Peyer's patch (tissue), 4 donors: Measurements from ENCODE around the gene DNAJC19. TPM values are rescaled to one million over a fixed set of nuclear protein-coding genes. Genes with fewer than 3 reads are reported as not detected.
"Not testable (repeated sequence)": the region's sequence is repeated elsewhere in the genome, so short reads cannot be mapped to it uniquely, and the experiment has no call there.

Experiments used
- DNase-seq, 3 donors: peaks; one replicate each; pipeline ENCODE4 v3.0.0-alpha.2; 2017 to 2019
- H3K27ac ChIP-seq, 4 donors: fragments of 200-600 bp; sonication (generic); one replicate each; pipeline ENCODE4 v1.5.1; 2016 to 2019
- H3K27me3 ChIP-seq, 2 donors: fragments of 200-600 bp; sonication (generic); one replicate each; pipeline ENCODE4 v1.5.1; 2019
- H3K36me3 ChIP-seq, 3 donors: fragments of 200-600 bp; sonication (generic); one replicate each; pipeline ENCODE4 v1.5.1; 2016 to 2019
- H3K4me1 ChIP-seq, 4 donors: fragments of 200-600 bp; sonication (generic); one replicate each; pipeline ENCODE4 v1.5.1; 2016 to 2019
- H3K4me3 ChIP-seq, 4 donors: fragments of 200-600 bp; sonication (generic); 1 replicate in 3 of 4; 2 replicates in 1 of 4; pipeline ENCODE4 v1.5.1; 2016 to 2019; ENCODE audit warnings: mild to moderate bottlenecking in 1 of 4
- H3K9me3 ChIP-seq, 4 donors: fragments of 200-600 bp; sonication (generic); one replicate each; pipeline ENCODE4 v1.5.1; 2016 to 2019; ENCODE audit warnings: mild to moderate bottlenecking in 1 of 4
- CTCF ChIP-seq, 6 experiments: fragments of 450-650 bp in 4 of 6; fragments of 200-600 bp in 2 of 6; sonication (generic) in 1 of 6; IDR thresholded peaks; one replicate each; pipeline ENCODE4 v1.5.1; 2017 to 2019; ENCODE audit warnings: antibody characterized with exemption in 6 of 6, mild to moderate bottlenecking in 3 of 6, moderate library complexity in 1 of 6
- POLR2A ChIP-seq, 2 donors: fragments of 450-650 bp; IDR thresholded peaks; one replicate each; pipeline ENCODE4 v1.5.1; 2017; ENCODE audit warnings: antibody characterized with exemption in 2 of 2, mild to moderate bottlenecking in 2 of 2, moderate library complexity in 2 of 2
- total RNA-seq, 4 donors: library from RNA; depleted of rRNA; stranded (reverse); fragments of >200 nt; gene quantifications; one replicate each; pipeline ENCODE4 v1.1.0, GENCODE V29; 2016

DNAJC19 gene
- total RNA-seq, 4 donors from 2014 or later, result 22.7 to 36.3 (median 33.6) TPM

- no peak for TF ChIP-seq POLR2A (IDR thresholded peaks at IDR 0.05)
- no peak for TF ChIP-seq CTCF (IDR thresholded peaks at IDR 0.05)
- no peaks in the 10 kb centered on the region for H3K36me3 ChIP-seq
- H3K9me3 ChIP-seq, result no peaks in the 10 kb centered on the region
- no peak overlapping the region for H3K4me3 ChIP-seq
- H3K27me3 ChIP-seq, result no peaks in the 10 kb centered on the region
- no peaks in the 10 kb centered on the region for H3K4me1 ChIP-seq
- DNase-seq, result no peak
- no peak overlapping the region for H3K27ac ChIP-seq
Measured at GRCh38 chr3:181007262-181007661, 17.7 kb upstream of the DNAJC19 start.

GRCh38 chr3:181006541-181006940 lies 17.0 kb upstream of the DNAJC19 start:
- DNase-seq, result no peak
- TF ChIP-seq CTCF (IDR thresholded peaks at IDR 0.05), result no peak
- no peak for TF ChIP-seq POLR2A (IDR thresholded peaks at IDR 0.05)

GRCh38 chr3:181003469-181003868 lies 13.9 kb upstream of the DNAJC19 start:
- H3K27me3 ChIP-seq, H3K27ac ChIP-seq, H3K36me3 ChIP-seq: not testable (repeated sequence)

More at GRCh38 chr3:181006541-181006940, 17.0 kb upstream of the DNAJC19 start:
- H3K9me3 ChIP-seq, result no peaks in the 10 kb centered on the region
- H3K36me3 ChIP-seq, result no peaks in the 10 kb centered on the region
- no peak overlapping the region for H3K27ac ChIP-seq
- no peaks in the 10 kb centered on the region for H3K4me1 ChIP-seq
- no peak overlapping the region for H3K4me3 ChIP-seq
- no peaks in the 10 kb centered on the region for H3K27me3 ChIP-seq

GRCh38 chr3:181002331-181002730 lies 12.8 kb upstream of the DNAJC19 start:
- H3K27ac ChIP-seq, H3K4me1 ChIP-seq, H3K27me3 ChIP-seq, H3K4me3 ChIP-seq, H3K9me3 ChIP-seq, H3K36me3 ChIP-seq, DNase-seq: not testable (repeated sequence)

More at GRCh38 chr3:181003469-181003868, 13.9 kb upstream of the DNAJC19 start:
- not testable (repeated sequence) for H3K9me3 ChIP-seq, DNase-seq, H3K4me3 ChIP-seq, H3K4me1 ChIP-seq

- Histone ChIP-seq H3K27ac (no peak overlapping the region), H3K4me3 (no peak overlapping the region), H3K27me3 (no peaks in the 10 kb centered on the region), H3K4me1 (no peaks in the 10 kb centered on the region), H3K9me3 (no peaks in the 10 kb centered on the region), H3K36me3 (no peaks in the 10 kb centered on the region)
- TF ChIP-seq CTCF (IDR thresholded peaks at IDR 0.05) (no peak), POLR2A (IDR thresholded peaks at IDR 0.05) (no peak)
- no peak for DNase-seq
Measured at GRCh38 chr3:180996415-180996932, 6.9 kb upstream of the DNAJC19 start.

- Histone ChIP-seq H3K36me3 (peaks cover 0 to 15% (median 0%) of the 10 kb centered on the region in 3 donors), H3K9me3 (no peaks in the 10 kb centered on the region), H3K27me3 (no peaks in the 10 kb centered on the region), H3K27ac (no peak overlapping the region), H3K4me1 (peaks cover 0 to 27% (median 4%) of the 10 kb centered on the region in 4 donors), H3K4me3 (peak overlapping the region; percentile 66 to 92 (median 82))
- no peak for DNase-seq
- no peak for TF ChIP-seq CTCF (IDR thresholded peaks at IDR 0.05)
- no peak for TF ChIP-seq POLR2A (IDR thresholded peaks at IDR 0.05)
Measured at GRCh38 chr3:180990505-180990904, 969 bp upstream of the DNAJC19 start.

GRCh38 chr3:180987344-180987743 lies 2.2 kb downstream of the DNAJC19 start:
- peaks cover 0 to 40% (median 0%) of the 10 kb centered on the region in 3 donors for H3K36me3 ChIP-seq
- H3K27ac ChIP-seq, result no peak overlapping the region
- no peak for DNase-seq
- H3K27me3 ChIP-seq, result no peaks in the 10 kb centered on the region
- TF ChIP-seq CTCF (IDR thresholded peaks at IDR 0.05) (no peak), POLR2A (IDR thresholded peaks at IDR 0.05) (no peak)
- H3K4me1 ChIP-seq, result peaks cover 0 to 27% (median 4%) of the 10 kb centered on the region in 4 donors
- no peaks in the 10 kb centered on the region for H3K9me3 ChIP-seq
- no peak overlapping the region for H3K4me3 ChIP-seq

GRCh38 chr3:180986366-180986765 lies 3.2 kb downstream of the DNAJC19 start:
- H3K4me1 ChIP-seq, result peaks cover 0 to 27% (median 4%) of the 10 kb centered on the region in 4 donors
- not testable (repeated sequence) for DNase-seq, H3K27me3 ChIP-seq, H3K4me3 ChIP-seq, H3K27ac ChIP-seq, H3K9me3 ChIP-seq
- peaks cover 0 to 48% (median 0%) of the 10 kb centered on the region in 3 donors for H3K36me3 ChIP-seq
